Activated naive CD8-positive, alpha-beta T cell treated with anti-CD3 and anti-CD28 coated beads, Interleukin-2, amount 50 U/mL, for 16 hours (primary cell): Measurements from ENCODE around the gene GAN.
"Not testable (repeated sequence)": the region's sequence is repeated elsewhere in the genome, so short reads cannot be mapped to it uniquely, and the experiment has no call there.

Experiments used
- DNase-seq: peaks from one replicate; pipeline ENCODE4 v3.0.0-alpha.2; 2020; ENCODE audit warnings: low read depth, low spot score

The GAN gene

DNA sequence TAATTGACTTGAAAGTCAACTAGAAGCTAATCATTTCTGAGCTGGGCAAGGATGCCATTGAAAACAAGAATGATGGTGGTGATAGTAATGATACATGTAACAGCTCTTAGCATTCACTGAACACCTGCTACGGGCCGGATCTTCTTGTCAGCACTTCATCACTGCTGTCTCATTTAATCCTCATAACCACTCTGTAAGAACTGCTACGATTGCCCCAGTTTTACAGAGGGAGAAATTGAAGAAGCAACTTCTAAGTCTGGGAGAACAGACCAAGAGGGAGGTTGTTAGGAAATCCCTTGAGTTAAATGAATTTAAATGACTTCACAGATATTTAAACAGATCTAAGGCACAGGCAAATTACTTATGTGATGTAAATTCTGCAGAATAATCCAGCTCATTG lies 7.0 kb upstream of the GAN start:
- DNase-seq = no peak

DNA sequence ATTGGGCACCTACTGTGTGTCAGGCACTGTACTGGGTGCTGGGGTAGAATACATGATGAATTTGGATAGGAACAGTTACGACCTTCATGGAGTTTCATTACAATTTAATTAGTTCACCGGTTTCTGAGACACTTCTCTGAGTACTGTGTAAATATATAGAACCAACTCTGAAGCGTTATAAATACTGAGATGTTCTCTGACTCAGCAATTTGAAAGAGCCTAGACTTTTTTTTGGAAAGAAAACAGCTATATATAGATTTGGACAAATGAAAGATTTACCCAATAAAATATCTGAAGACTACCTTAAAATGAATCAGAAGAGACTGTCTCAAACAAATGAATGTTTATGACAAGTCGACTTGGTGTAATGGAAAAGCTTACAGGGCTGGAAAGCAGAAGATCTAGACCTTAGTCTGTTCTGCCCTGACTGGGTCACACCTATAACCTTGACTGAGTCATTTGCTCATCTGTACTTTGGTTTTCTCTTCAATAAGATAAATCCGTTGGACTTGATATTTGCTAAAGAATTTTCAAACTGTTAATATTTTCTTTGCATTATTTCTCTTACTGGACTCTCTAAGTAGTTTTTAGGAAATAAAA lies 4.6 kb upstream of the GAN start:
- no peak for DNase-seq

DNA sequence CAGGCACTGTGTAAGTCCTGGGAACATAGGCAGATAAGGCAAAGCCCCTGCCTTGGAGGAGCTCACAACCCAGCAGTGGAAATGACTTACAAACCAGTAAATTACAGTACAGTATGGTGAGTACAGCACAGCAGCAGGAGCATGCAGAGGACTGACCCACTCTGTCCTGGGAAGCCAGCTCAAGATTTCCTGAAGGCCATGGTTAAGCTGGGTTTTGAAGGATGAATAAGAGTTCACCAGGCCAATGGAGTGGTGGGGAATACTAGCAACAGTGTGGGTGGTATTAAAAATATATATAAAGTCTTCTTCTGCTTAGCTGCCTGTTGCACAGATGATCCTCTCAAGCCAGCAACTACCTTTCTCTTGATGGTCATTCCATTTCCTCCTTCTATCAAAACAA lies 3.0 kb upstream of the GAN start:
- DNase-seq = no peak

DNA sequence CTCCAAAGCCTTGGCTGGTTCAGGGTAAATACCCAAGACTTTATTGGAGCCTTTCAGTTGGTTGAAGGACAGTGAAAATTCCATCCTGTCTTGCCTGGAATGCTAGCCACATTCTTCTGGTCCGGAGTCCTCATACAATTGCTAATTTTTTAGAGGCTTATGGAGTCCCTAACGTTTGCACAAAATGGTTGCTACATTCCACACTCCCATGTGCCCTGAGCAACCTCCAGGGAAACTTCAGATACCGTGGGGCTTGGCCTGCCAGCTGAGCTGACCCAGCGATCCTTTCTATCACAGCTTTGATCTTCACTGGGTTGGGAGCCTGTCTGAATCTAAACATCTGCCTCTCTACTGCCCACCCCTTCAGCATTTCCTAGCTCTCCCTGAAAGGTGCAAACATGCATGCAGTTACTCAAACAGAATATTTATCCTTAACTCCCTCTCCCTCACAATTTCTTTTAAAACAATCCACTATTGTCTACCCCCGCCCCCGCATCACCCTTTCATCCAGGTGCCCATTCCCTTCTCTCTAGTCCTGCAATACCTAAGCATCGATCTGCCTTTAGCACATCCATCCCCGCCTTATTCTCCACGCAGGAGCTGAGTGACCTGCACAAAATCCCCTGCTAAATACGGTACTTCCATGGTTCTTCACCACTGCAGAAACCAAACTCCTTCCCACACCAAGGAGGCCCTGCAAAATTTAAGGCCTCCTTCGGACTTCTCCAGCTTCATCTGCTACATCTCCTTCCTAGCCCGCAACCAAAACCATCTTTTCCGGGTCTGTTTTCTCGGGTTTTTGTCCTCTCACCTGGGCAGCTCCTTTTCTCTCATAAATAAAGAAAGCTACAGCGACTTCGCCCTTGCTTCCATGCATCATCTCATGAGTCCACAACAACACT lies 810 bp upstream of the GAN start:
- DNase-seq = no peak

DNA sequence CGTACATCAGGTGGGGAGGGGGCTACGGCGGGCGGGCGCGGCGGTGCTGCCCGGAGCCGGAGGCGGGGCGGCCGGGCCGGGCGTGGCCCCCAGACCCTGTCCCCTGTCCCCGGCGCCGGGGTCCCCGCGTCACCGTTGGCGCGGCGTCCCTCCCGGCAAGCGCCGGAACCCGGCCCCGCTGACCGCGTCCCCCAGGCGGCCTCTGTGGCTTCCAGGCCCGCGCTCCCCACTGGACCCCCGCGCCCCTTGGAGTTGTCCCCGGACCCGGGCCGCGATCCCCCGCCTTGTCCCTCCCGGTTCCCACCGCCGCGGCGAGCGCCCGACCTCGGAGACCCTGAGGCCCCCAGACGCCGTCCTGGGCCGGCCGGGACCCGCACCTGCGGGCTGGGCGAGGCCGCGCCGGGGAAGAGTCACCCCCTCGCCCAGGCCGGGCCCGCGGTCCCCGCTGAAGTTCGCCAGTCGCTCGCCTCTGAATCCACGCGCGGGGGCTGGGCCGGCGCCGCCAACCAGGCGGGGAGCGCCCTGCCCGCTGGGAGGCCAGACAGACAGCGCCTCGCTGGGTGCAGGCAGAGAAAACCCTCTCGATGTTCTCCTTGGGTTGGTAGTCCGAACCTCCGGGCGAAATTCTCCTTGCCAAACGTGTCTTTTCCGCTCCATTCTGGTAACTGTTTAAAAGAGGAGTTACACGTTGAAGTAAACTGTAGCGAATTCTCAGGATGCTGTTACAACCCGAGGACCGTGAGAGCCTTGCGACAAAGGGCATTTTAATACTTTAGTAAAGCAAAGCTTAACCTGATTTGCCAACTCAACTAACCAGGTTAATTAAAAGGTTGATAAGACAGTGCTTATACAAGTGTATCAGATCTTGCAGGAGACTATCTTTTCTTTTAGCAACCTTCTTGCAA lies 761 bp downstream of the GAN start:
- DNase-seq = no peak

DNA sequence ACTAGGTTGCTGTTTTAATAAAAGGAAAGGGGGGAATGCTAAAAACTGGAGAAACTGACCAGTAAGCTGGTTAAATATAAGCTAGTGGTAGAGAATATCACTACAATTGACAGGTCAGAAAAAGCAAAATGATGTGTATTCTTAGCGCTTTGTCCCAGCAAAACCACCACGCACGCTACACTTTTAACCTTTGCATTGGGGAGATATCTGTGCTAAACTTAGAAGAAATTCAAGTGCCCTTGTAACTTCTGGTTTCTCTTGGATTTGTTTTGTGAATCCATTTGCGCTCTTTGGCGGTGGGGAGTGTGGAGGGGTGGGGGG lies 1.4 kb downstream of the GAN start:
- no peak for DNase-seq

DNA sequence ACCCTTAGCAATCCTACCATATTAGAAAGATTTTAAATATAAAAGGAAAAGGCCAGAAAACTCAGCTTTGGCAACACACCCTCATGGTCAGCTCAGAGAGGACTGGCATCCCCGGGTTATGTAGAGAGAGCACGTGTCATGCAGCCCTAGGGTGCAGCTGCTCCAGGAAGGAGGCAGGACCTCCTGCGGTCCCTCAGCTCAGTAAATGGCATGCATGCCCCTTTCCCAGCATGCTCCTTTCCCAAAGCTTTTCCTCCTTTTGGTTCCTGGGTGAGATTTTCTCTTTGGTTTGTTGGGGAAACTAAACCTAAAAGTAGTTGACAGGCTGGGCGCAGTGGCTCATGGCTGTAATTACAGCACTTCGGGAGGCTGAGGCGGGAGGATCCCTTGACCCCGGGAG lies 3.9 kb downstream of the GAN start:
- no peak for DNase-seq

DNA sequence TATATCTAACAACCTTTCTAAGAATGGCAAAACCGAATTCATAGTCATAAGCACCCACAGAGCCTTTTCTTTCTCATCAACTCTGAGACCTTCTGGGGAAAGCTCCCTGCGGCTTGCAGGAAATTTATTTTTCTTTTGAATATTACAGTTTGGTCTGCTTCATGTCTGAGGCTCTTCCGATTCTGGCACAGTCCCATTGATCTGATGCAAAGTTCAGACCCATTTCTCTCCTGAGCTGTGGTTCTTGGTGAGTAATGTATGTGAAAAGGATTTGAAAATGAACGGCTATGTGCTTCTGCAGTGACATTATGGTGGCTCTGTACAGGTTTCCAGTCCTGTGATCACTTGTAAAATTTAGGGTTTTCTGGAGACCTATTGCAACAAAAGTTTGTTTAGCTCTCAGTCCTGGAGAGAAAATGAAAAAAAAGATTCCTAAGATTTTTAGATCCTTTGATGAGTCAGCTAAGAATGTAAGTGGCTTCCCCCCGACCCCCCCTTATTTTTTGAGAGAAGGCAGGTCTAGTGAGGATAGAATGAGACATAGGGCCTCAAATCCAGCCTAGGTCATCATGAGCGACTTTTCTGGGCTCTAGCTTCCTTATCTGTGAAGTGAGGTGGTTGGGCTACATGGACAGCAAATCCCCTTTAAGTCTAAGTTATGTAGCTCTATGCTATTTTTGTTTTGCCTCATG lies 4.6 kb downstream of the GAN start:
- DNase-seq = no peak

DNA sequence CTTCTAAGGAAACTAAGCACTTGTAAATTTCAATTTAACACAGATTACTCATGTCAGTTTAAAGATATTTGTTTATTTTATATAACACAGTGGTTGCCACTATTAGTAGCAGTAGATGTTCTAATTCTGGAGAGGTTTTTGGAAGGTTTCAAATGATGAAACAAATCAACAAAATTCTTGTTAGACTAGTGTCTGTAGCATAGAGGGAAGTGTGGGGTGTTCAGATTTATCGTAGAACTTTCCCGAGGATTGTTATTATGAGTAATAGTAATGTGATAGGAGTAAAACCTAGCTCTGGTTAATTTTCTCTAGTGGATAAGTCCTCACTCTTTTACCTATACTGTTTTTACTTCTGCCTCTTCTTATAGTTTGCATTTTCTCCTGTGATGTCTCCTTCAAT lies 6.3 kb downstream of the GAN start:
- DNase-seq = no peak

DNA sequence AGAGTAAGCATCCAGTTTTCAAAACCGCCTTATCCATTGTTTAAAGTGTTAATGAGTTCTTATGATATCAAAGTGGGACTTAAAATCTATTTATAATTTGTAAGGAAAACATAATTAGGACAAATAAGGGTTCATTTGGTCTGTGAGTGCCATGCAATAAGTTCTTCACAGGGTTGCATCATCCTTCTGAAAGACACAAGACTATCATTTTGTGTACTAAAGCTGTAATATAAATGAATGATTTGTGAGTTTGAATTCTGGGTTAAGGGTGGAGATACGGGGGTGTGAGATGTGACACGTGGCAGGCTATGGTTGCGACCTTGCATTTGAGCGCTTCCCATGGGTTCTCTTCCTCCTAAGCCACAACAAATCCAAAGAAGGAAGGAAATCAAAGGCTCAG lies 6.8 kb downstream of the GAN start:
- DNase-seq = no peak

DNA sequence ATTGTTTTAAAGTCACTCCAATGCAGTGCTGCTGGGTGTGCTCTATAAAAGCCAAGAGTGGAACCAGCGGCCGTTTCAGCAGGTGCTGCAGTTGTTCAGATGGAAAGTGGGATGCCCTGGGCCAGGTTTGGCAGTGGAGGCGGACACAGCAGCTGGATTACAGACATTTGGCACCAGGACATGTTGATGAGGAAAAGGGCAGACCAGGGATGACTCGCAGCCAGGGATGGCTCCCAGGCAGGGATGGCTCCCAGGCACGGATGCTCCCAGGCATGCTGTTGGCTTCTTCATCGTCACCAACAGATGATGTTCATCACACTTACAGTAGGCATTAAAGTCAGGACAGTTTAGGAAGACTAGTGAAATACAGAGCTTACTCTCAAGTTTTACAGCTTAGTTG lies 10.0 kb downstream of the GAN start:
- DNase-seq = no peak

DNA sequence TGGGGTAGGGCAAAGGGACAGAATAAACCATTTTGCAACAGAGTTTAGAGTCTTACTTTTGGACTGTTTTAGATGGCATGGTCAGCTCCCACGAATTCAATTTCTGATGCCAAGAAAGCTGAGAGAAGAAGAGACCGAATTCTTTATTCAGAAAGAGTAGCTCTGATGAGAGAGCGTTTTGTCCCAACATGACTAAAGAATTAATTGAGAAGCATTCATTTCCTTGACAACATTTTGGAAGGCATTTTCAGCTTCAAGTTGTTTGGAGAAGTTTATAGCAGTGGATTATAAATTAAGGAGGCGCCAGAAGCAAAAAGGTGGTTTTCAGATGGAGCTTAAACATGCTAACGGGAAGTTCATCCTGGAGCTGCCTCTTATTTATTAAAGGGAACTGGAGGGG lies 12.2 kb downstream of the GAN start:
- DNase-seq = no peak

DNA sequence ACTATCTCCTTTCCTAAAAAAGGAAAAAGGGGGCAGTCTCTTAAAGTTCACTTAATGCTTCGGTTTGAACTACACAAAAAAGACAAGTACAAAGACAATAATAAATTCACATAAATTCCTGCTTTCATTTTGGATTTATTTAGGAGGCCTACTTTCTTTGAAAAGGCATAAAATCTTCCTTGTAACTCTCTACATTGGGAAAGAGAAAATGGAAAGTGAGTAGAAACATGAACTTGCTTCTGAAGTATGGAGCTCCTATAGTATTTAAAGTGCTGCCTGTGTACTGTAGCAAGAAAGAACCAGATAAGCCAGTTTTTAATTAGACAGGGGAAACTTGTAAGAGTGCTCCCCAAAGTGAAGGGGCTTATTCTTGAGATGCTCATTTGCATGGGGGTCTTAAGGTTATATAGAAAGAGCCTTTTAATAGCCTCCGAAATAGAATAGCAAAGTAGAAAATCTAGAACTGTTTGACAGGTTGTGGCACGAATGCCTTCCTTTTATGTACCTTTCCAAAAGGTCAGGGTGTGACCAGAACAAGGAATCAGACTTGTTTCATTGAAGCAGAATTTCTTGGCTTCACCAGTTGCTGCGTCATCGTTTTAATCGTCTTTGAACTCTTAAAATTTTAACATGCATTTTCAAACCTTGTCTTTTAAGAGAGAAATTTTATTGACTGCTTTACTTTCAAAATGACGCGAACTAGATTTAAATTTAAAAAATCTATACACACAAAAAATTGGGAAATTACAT lies 12.9 kb downstream of the GAN start:
- DNase-seq = no peak

DNA sequence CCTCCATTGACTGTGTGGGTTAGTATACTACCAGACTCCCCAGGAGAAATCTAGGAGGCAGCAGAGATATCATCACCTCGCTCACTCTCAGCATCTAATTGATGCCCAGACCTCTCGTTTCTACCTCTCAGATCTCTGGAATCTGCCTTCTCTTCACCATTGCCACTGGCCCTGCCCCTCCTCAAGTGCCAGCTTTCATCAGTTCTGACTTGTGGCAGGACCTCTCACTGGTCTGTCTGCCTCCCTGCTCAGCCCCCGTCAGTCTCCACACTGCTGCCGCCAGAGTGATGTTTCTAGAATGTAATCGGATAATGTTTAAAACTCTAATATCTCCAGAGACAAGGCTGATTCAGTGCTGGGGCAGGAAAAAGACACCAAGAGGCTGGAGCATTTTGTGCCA lies 15.2 kb downstream of the GAN start:
- no peak for DNase-seq

DNA sequence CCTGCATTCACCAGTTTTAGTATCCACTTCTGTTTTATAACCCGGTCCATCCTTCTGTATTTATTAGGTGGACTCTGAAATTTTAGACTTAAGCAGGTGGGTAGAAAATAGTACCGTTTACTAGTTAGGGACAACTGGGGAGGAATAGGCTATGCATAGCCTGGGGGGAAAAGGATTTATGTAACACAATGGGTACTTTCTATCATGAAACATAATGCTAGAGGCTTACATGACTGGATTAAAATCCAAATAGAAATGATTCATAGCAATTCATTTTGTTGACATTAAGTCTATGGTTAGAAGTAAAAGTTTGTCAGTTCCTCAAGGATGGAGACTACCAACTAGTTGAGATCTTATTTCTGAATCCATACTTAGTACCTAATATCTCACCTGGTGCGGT lies 18.6 kb downstream of the GAN start:
- no peak for DNase-seq

DNA sequence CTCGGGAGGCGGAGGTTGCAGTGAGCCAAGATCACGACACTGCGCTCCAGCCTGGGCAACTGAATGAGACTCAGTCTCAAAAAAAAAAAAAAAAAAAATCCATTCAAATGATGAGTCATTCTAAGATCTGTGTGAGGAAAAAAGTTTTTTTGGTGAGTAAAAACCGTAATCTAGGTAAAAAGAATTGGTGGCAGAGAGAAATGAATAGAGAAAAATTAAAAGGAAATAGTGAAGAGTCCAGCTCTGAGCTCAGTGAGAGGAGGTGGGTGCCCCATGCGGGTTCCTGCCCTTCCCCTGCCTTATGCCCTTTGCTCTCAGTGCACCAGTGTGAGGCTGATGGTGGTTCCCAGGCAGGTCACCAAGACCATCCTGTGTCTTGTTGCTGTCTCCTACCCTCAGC lies 20.9 kb downstream of the GAN start:
- no peak for DNase-seq

DNA sequence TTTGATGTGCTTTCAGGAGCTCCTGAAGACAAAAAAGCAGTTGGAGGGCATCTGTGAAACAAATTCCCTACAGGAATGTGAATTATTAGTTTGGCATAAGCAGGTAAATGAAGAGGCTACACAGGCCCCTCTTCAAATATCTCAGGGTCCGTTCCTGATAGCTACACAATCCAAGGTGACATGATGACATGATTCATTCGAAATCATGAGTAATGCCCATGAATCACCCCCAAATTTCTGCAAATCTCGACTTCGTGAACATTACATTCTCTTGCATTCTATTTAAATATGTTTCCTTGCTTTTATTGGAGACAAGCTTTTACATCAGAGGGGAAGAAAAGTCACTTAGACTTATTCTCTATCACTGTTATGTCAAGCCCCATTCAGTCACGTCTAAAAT lies 22.3 kb downstream of the GAN start:
- no peak for DNase-seq

DNA sequence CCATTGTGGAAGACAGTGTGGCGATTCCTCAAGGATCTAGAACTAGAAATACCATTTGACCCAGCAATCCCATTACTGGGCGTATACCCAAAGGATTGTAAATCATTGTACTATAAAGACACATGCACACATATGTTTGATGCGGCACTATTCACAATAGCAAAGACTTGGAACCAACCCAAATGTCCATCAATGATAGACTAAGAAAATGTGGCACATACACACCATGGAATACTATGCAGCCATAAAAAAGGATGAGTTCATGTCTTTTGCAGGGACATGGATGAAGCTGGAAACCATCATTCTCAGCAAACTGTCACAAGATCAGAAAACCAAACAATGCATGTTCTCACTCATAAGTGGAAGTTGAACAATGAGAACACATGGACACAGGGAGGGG lies 30.4 kb downstream of the GAN start:
- not testable (repeated sequence) for DNase-seq

DNA sequence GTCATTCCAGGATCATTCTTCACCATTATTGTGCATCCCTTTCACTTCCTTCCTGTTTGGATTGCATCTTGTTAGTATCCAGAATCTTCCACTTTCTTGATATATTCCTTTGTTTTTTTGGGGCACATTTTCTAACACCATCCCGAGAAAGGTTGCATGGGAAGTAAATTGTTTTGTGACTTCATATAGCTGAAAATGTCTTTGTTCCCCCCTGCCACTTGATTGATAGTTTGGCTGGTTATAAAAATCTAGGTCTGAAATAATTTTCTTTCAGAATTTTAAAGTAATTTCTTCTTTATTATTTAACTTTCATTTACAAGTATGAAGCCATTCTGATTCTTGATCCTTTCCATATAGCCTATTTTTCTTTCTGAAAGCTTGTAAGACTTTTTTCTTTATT lies 32.7 kb downstream of the GAN start:
- DNase-seq = no peak

DNA sequence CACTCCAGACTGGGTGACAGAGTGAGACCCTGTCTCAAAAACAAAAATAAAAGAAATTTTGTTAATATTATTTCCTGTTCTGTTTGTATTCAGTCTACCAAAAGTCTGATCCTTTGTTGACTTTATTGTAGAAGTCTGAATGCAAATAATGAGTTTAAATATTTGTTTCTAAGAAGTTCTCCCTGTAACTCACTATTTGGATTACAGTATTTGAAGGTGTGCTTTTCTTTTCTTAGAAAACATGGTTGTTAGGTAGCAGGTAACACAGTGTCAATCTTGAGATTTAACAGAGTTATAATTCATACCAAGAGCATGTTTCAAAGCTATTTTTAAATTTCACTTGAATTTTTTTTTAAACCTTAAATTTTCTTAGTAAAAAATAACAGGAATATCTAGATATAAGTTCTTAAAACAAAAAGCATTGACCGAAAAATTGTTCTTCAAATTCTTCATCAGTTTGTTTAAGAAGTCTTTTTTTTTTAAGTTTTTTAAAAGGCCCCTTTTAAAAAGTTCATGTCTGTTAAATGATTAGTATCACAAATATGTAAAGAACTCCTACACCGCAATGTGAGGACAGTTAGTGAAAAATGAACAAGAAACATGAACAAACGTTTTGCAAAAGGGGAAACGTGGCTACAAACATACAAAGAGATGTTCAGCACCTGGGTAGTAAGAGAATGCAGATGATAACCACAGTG lies 35.0 kb downstream of the GAN start:
- no peak for DNase-seq

DNA sequence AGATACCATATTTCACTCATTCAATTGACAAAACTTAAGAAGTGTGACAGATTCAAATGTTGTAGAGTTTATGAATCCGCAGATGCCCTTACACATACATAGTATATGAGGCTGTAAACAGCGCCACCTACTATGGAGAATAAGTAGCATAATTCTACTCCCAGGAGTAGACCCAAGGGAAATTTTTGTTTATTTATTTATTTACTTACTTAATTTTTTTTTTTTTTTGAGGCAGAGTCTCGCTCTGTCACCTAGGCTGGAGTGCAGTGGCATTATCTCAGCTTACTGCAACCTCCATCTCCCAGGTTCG lies 35.5 kb downstream of the GAN start:
- no peak for DNase-seq
